ENCODE measurements around the gene ATG4B.

- TF ChIP-seq EZH2 (IDR thresholded peaks at IDR 0.05) (no peak), CTCF (IDR thresholded peaks at IDR 0.05) (no peak)
These were observed 25.1 kb upstream of the ATG4B start for GRCh38 chr2:241612156-241613016.
